Activated T-helper 1 cell treated with anti-CD3 and anti-CD28 coated beads, Interleukin-12 subunit alpha, Interleukin-12 subunit beta, Interleukin-2, Interleukin-4 antibody, amounts not matched to agents 30 ng/mL and 10 ng/mL and 1 ng/mL, durations not matched to agents 14 hours and 24 hours and 36 hours (primary cell): ENCODE data around the gene ZBTB7A. TPM values are rescaled to one million over a fixed set of nuclear protein-coding genes. Genes with fewer than 3 reads are reported as not detected.

Experiments used
- DNase-seq: peaks from one replicate; pipeline ENCODE4 v3.0.0; 2021; ENCODE audit warnings: low spot score
- H3K27ac Mint-ChIP-seq: one replicate; pipeline ENCODE4 v1.8.0; 2021; ENCODE audit warnings: mild to moderate bottlenecking, mixed read lengths
- H3K27me3 Mint-ChIP-seq: one replicate; pipeline ENCODE4 v1.8.0; 2022; ENCODE audit warnings: mild to moderate bottlenecking, moderate library complexity, mixed read lengths; ENCODE audit not compliant: insufficient read depth
- H3K36me3 Mint-ChIP-seq: one replicate; pipeline ENCODE4 v1.8.0; 2021; ENCODE audit warnings: low read depth, mixed read lengths
- H3K4me1 Mint-ChIP-seq: one replicate; pipeline ENCODE4 v1.8.0; 2021; ENCODE audit warnings: low read depth, mixed read lengths
- H3K4me3 Mint-ChIP-seq: one replicate; pipeline ENCODE4 v1.8.0; 2021; ENCODE audit warnings: mild to moderate bottlenecking, moderate library complexity, mixed read lengths
- H3K9me3 Mint-ChIP-seq: one replicate; pipeline ENCODE4 v1.8.0; 2021; ENCODE audit warnings: mixed read lengths
- intact Hi-C: fragments of 100-400 bp; cut with micrococcal nuclease; formaldehyde crosslinking; loops from one replicate; pipeline ENCODE4 v1.15.1; 2024
- total RNA-seq: library from RNA; stranded (reverse); gene quantifications from 2 replicates; pipeline ENCODE4 v1.2.3, GENCODE V29; 2022

The ZBTB7A gene
- total RNA-seq: 37.1 and 41.3 TPM in 2 replicates

GRCh38 chr19:4066682-4067395 is at the start of gene ZBTB7A:
Gene ZBTB7A, minus strand, starts transcription at chr19:4066899. Its CDS starts 11,667 bp downstream, at chr19:4055232.
- Mint-ChIP-seq H3K4me3 (peak within 1 kb of the TSS; percentile 82), H3K4me1 (peaks cover 16% of the 10 kb centered on the region), H3K36me3 (peaks cover 4% of the 10 kb centered on the region), H3K27me3 (no peaks in the 10 kb centered on the region), H3K9me3 (no peaks in the 10 kb centered on the region), H3K27ac (peak within 1 kb of the TSS; percentile 87)
- DNase-seq: peak; percentile 67
- intact Hi-C loops: loop anchor here (1.0 to 5.0 kb wide), 12 partner anchors 8 to 405 kb away; partner anchors contain the start of genes ANKRD24, CHAF1A, EEF2 and HDGFL2

DNA sequence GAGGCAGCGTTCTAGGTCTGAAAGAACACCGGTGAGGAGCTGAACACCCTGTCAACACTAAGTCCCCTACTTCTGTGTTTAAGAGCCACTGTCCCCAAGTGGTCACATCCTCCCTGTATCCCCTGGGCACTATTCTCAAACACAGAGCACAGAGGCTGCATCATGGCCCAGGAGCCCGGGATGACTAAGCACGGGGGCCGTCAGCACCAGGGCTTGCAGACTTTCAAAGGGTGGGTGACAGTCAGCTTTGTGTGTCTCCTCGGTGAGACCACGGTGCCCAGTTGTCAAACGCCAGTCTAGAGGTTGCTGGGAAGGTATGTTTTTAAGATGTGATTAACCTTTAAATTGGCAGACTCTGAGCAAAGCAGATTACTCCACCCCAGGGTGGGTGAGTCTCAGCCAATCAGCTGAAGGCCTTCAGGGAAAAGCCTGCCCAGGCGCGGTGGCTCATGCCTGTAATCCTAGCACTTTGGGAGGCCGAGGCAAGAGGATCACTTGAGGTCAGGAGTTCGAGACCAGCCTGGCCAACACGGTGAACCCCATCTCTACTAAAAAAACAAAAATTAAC is 49.2 kb upstream of the ZBTB7A start:
- H3K27ac Mint-ChIP-seq: no peak overlapping the region
- DNase-seq: no peak
- H3K4me1 Mint-ChIP-seq: peaks cover 23% of the 10 kb centered on the region
- no peaks in the 10 kb centered on the region for H3K27me3 Mint-ChIP-seq
- H3K4me3 Mint-ChIP-seq: no peak overlapping the region
- intact Hi-C loops: loop anchor here (1.0 kb wide), 1 partner anchor 8 kb away; the partner anchor contains the start of gene MAP2K2
- H3K9me3 Mint-ChIP-seq: no peaks in the 10 kb centered on the region
- H3K36me3 Mint-ChIP-seq: peaks cover 34% of the 10 kb centered on the region

DNA sequence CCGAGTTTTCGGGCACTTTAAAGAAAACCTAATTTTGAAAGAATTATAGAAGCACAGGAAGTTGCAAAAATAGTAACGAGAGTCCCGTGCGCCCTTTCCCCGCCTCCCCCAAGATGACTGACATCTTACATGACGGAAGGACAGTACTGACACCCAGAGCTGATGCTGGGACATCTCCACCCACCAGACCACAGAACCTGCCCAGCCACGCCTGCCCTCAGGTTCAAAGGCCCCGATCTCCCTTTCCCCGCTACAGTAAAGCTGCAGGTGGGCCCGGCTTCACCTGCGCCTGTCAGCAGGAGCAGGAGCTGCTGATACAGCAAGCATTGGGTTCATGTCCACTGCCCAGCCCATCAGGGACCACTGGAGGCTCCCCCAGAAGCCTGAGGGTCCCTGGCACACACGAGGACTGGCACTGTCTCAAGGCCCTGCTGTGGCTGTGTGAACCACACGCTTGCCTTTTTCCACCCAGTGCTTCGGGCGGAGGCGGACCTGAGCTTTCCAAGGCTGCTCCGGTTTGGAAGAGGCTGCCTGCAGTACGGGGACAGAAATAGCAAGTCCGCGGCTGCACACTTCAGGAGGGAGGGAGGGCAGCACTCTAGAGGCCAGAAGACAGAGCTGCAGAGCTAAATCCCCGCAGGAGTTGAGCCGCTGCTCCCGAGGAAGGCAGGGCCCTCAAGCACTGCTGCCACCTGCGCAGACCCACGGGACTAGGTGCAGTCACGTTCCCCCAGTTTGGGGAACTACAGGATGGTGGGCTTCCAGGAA is 48.5 kb upstream of the ZBTB7A start:
- Mint-ChIP-seq H3K27ac (peak overlapping the region; percentile 75), H3K9me3 (no peaks in the 10 kb centered on the region), H3K36me3 (peaks cover 34% of the 10 kb centered on the region), H3K4me3 (peak overlapping the region; percentile 39), H3K4me1 (peaks cover 23% of the 10 kb centered on the region), H3K27me3 (no peaks in the 10 kb centered on the region)
- DNase-seq: peak; percentile 60
- intact Hi-C loops: loop anchor here (1.0 kb wide), 1 partner anchor 9 kb away; the partner anchor contains the start of gene MAP2K2

DNA sequence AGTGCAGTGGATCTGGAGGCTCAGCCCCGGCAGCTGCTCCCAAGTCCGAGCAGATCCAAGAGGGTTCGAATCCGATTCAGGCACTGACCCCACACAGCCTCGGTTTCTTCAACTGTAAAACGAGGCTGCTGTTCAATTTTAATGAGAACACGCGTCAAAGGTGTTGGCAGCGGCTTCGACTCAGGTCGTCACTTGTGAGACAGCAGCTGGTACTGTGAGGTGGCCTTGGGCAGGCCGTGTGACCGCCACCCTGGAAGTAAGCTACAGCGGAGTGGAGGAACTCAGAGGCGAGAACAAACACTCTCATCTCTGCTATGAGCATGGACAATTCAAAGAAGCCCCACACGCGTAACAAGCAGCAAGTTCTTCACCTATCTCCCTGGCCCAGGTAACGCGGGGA is 47.5 kb upstream of the ZBTB7A start:
- peaks cover 41% of the 10 kb centered on the region for H3K36me3 Mint-ChIP-seq
- no peak overlapping the region for H3K27ac Mint-ChIP-seq
- H3K27me3 Mint-ChIP-seq: no peaks in the 10 kb centered on the region
- DNase-seq: no peak
- intact Hi-C loops: no loop called here
- H3K4me1 Mint-ChIP-seq: peaks cover 31% of the 10 kb centered on the region
- H3K9me3 Mint-ChIP-seq: no peaks in the 10 kb centered on the region
- H3K4me3 Mint-ChIP-seq: no peak overlapping the region

DNA sequence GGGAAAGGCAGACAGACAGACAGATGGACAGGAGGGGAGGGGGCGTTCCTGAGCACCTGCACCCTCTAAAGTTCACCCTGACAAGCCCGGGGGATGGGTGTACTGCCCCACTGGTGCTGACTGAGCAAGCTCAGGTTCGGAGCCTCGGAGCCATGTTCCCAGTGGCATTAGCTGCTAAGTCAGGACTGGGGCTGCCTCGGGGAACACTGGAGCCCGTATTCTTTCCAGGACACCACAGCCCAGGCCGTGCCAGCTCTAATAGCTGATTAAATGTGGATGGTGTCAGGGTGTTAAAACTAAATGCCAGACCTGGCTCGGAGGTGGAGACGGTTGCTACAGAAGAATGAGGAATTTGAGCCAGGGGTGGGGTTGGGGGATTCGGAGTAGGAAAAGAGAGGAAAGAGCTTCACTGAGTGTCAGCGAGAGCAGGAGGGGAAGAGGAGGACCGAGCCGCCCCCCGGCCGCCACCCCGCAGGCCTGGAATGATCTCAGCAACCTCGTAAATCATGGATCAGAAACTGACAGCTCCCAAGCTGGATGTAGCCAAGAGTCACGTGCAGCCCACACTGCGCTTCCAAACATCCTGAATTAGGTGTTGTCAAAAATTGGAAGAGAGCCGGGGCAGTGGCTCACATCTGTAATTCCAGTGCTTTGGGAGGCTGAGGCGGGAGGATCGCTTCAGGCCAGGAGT is 46.8 kb upstream of the ZBTB7A start:
- no peak overlapping the region for H3K27ac Mint-ChIP-seq
- H3K4me1 Mint-ChIP-seq: peaks cover 35% of the 10 kb centered on the region
- no peak for DNase-seq
- no peak overlapping the region for H3K4me3 Mint-ChIP-seq
- H3K9me3 Mint-ChIP-seq: no peaks in the 10 kb centered on the region
- H3K36me3 Mint-ChIP-seq: peaks cover 46% of the 10 kb centered on the region
- H3K27me3 Mint-ChIP-seq: no peaks in the 10 kb centered on the region
- intact Hi-C loops: no loop called here

DNA sequence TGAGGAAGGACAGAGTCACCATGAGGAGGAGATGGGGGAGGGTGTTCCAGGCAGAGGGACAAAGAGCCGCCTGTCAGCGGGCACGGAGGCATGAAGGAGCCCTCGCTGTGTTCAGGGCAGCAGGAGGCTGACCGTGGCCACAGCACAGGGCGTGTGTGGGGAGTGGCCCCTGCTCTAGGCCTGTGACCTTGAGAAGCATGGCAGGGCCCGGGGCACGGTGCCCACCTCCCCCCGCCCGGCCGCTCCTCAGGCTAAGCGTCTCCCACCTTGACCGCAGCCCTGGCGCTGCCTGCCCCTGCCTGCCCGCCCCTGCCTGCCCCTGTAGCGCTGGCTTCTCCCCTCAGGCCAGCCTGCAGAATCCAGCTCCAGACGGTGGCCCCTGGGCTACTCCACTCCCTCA is 45.7 kb upstream of the ZBTB7A start:
- no peak for DNase-seq
- Mint-ChIP-seq H3K9me3 (no peaks in the 10 kb centered on the region), H3K4me3 (no peak overlapping the region), H3K36me3 (peaks cover 50% of the 10 kb centered on the region), H3K27me3 (no peaks in the 10 kb centered on the region), H3K4me1 (peaks cover 39% of the 10 kb centered on the region), H3K27ac (no peak overlapping the region)
- intact Hi-C loops: no loop called here

GRCh38 chr19:4109626-4109945 is 42.9 kb upstream of the ZBTB7A start:
- DNase-seq: no peak
- Mint-ChIP-seq H3K27me3 (no peaks in the 10 kb centered on the region), H3K9me3 (no peaks in the 10 kb centered on the region), H3K27ac (no peak overlapping the region), H3K4me1 (peaks cover 45% of the 10 kb centered on the region), H3K36me3 (peaks cover 52% of the 10 kb centered on the region), H3K4me3 (no peak overlapping the region)
- intact Hi-C loops: no loop called here

- no peaks in the 10 kb centered on the region for H3K27me3 Mint-ChIP-seq
- intact Hi-C loops: no loop called here
Measured at GRCh38 chr19:4108767-4109625, 42.3 kb upstream of the ZBTB7A start.

DNA sequence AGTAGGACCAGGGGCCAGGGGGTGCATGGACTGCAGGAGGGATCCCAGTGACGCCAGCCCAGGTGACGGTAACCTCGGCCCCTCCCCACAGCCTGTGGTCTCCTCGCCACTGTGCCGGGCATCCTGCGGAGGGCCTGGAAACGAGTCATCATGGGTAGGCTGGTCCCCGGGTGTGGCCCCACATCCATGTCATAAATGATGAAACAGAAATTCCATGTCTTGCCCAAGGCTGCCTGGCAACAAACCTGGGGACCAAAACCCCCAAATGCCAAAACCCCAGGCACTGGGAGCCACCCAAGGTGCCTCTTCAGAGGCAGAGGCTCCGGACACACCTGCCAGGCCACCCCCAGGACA is 36.4 kb upstream of the ZBTB7A start:
- Mint-ChIP-seq H3K36me3 (peaks cover 20% of the 10 kb centered on the region), H3K4me1 (peaks cover 25% of the 10 kb centered on the region), H3K9me3 (no peaks in the 10 kb centered on the region), H3K27me3 (no peaks in the 10 kb centered on the region), H3K27ac (no peak overlapping the region), H3K4me3 (no peak overlapping the region)
- intact Hi-C loops: no loop called here
- DNase-seq: no peak

More at GRCh38 chr19:4108767-4109625, 42.3 kb upstream of the ZBTB7A start:
- no peaks in the 10 kb centered on the region for H3K9me3 Mint-ChIP-seq
- H3K27ac Mint-ChIP-seq: peak overlapping the region; percentile 81
- peaks cover 52% of the 10 kb centered on the region for H3K36me3 Mint-ChIP-seq
- peak overlapping the region; percentile 24 for H3K4me3 Mint-ChIP-seq
- H3K4me1 Mint-ChIP-seq: peaks cover 41% of the 10 kb centered on the region
- peak; percentile 22 for DNase-seq

DNA sequence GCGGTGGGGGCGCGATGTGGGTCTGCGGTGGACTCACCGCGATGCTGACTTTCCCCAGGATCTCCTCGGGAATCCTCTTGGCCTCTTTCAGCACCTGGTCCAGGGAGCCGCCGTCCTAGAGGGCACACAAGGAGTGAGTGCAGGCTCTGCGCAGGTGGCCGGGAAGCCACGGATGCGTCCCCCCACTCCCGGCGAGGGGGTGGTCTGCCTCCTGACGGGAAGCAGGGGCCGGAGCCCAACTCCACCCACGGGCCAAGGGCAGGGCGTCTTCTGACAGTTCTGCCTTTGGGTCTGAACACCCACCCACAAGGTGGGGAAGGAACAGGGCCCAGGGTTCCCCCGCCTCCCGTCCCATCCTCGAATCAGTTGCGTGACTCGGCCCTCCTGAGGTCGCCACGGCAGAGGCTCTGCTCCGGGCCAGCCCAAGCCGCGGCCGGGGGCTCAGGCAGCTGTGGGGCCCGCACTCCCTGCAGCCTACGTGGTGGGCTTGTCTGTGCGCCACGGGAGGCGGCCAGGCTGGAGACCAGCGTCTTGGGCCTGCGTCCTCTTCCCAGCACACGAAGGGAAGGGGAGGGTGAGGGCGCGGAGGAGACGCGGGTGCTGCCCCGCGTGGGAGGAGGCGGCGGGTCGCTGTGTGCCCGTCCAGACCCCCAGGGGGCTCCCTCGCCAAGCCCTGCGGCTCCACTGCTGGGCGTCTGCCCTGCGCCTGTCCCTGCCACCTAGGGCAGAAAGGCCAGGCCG is 35.8 kb upstream of the ZBTB7A start:
- H3K27ac Mint-ChIP-seq: no peak overlapping the region
- intact Hi-C loops: no loop called here
- H3K9me3 Mint-ChIP-seq: no peaks in the 10 kb centered on the region
- H3K4me3 Mint-ChIP-seq: no peak overlapping the region
- H3K4me1 Mint-ChIP-seq: peaks cover 22% of the 10 kb centered on the region
- no peak for DNase-seq
- H3K27me3 Mint-ChIP-seq: no peaks in the 10 kb centered on the region
- peaks cover 18% of the 10 kb centered on the region for H3K36me3 Mint-ChIP-seq

DNA sequence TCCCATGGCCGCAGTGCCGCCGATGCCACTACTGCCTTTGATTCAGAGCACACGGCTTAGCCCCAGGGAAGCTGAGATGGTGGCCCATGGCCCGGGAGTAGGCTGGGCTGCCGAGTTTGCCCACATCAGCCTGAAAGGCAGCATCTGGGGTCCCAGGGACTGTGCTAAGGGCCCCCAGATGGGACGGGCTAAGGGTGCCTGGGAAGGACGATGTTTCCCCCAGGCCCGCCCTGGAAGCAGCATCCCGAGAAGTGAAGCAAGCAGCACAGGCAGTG is 34.7 kb upstream of the ZBTB7A start:
- DNase-seq: no peak
- Mint-ChIP-seq H3K27me3 (no peaks in the 10 kb centered on the region), H3K27ac (no peak overlapping the region), H3K36me3 (peaks cover 13% of the 10 kb centered on the region), H3K4me3 (no peak overlapping the region), H3K4me1 (peaks cover 15% of the 10 kb centered on the region), H3K9me3 (no peaks in the 10 kb centered on the region)
- intact Hi-C loops: no loop called here
